C1 segment of cervical spinal cord (tissue), 14 donors: Measurements from ENCODE around the gene CASP4.
"Not testable (repeated sequence)": the region's sequence is repeated elsewhere in the genome, so short reads cannot be mapped to it uniquely, and the experiment has no call there.

Experiments
- DNase-seq, 14 donors: peaks; one replicate each; lab custom pipeline; 2025; lab: John Stamatoyannopoulos, UW

The CASP4 gene

GRCh38 chr11:104957280-104957679, 11.1 kb downstream of the CASP4 start:
- no peak for DNase-seq

GRCh38 chr11:104956528-104956927, 11.8 kb downstream of the CASP4 start:
- no peak for DNase-seq

- no peak for DNase-seq
Observed at GRCh38 chr11:104946907-104947306, 21.5 kb downstream of the CASP4 start.

- no peak for DNase-seq
Observed at GRCh38 chr11:104944076-104944475, 24.3 kb downstream of the CASP4 start.

- DNase-seq: no peak
Observed at GRCh38 chr11:104943561-104943960, 24.8 kb downstream of the CASP4 start.

- DNase-seq: no peak
Observed at GRCh38 chr11:104934594-104934993, 33.8 kb downstream of the CASP4 start.

GRCh38 chr11:104934073-104934472, 34.3 kb downstream of the CASP4 start:
- not testable (repeated sequence) for DNase-seq

- no peak for DNase-seq
Observed at GRCh38 chr11:104928811-104929210, 39.6 kb downstream of the CASP4 start.

- no peak for DNase-seq
Observed at GRCh38 chr11:104926771-104927611, 41.4 kb downstream of the CASP4 start.

- no peak for DNase-seq
Observed at GRCh38 chr11:104925850-104926249, 42.5 kb downstream of the CASP4 start.

GRCh38 chr11:104918113-104918824, 50.1 kb downstream of the CASP4 start:
- no peak for DNase-seq

- DNase-seq: no peak
Observed at GRCh38 chr11:104917271-104918112, 50.9 kb downstream of the CASP4 start.

GRCh38 chr11:104916442-104916841, 51.9 kb downstream of the CASP4 start:
- no peak for DNase-seq

GRCh38 chr11:104912102-104912501, 56.3 kb downstream of the CASP4 start:
- DNase-seq: no peak

GRCh38 chr11:104908186-104908531, 60.2 kb downstream of the CASP4 start:
- DNase-seq: no peak

GRCh38 chr11:104907521-104908185, 60.7 kb downstream of the CASP4 start:
- no peak for DNase-seq

- no peak for DNase-seq
Observed at GRCh38 chr11:104905271-104905670, 63.1 kb downstream of the CASP4 start.

GRCh38 chr11:104899226-104899625, 69.1 kb downstream of the CASP4 start:
- DNase-seq: peak in 1 of 14 donors; percentile 20

- DNase-seq: no peak
Observed at GRCh38 chr11:104898685-104899013, 69.7 kb downstream of the CASP4 start.

- DNase-seq: peak in 1 of 14 donors; percentile 80
Observed at GRCh38 chr11:104897891-104898684, 70.3 kb downstream of the CASP4 start, which contains the start of gene CASP12. TSS of gene CASP12 (minus strand) at chr11:104898460.

- DNase-seq: no peak
Observed at GRCh38 chr11:104895634-104896033, 72.7 kb downstream of the CASP4 start.
